ENCODE data around the gene IL9. TPM values are rescaled to one million over a fixed set of nuclear protein-coding genes. Genes with fewer than 3 reads are reported as not detected.

IL9 gene
- total RNA-seq, 1 experiment from 2014 or later: not detected

DNA sequence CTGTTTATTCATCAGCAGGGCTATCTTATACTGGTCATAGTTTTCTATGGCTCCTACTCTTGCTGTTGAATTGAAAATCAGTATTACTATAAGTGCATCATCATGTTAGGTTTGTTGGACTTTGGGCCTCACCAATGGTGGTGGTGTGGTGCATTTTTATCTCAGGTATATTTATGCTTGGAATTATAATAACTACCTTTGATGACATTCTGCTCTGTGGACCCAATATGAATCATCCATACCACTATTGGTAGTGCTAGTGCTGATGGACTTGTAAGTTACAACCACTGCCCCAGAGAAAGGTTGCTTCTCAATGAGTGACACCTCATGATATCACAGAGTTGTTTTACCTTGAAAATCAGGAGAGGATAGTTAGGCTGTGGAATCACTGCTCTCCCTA lies 28.0 kb downstream of the IL9 start:
- POLR2A ChIA-PET: no interaction called here
- ATAC-seq (no peak), DNase-seq (ENCODE audit: low read depth, low spot score) (no peak)
- Histone ChIP-seq H3K4me1 (ENCODE audit: control insufficient read depth, insufficient read depth, low read length) (no peaks in the 10 kb centered on the region), H3K36me3 (ENCODE audit: control insufficient read depth, insufficient read depth, low read length) (no peaks in the 10 kb centered on the region), H3K27ac (ENCODE audit: low read length) (no peak overlapping the region), H3K9me3 (ENCODE audit: control insufficient read depth, insufficient read depth, low read depth, low read length) (no peaks in the 10 kb centered on the region), H3K27me3 (ENCODE audit: control insufficient read depth, insufficient read depth, low read length) (peaks cover 8% of the 10 kb centered on the region), H3K4me3 (ENCODE audit: low read depth in 2 of 2, low read length in 2 of 2) (no peak overlapping the region)
- intact Hi-C loops (cut with micrococcal nuclease; ENCODE audit: unreplicated experiment) (no loop called here), in situ Hi-C loops (cut with HindIII; ENCODE audit: low pct_unique_long_range_greater_than_20kb, low sequenced_read_pairs) (no loop called here)
- no TSS peak for BruUV-seq (replicated peaks)
- TF ChIP-seq CTCF (IDR thresholded peaks at IDR 0.05) (no peak), SIN3A (IDR thresholded peaks at IDR 0.05; ENCODE audit: borderline replicate concordance, insufficient read depth, low read depth, low read length) (no peak), POLR2AphosphoS5 (IDR thresholded peaks at IDR 0.05; ENCODE audit: low read depth, low read length) (no peak), TCF7L2 (IDR thresholded peaks at IDR 0.05; ENCODE audit: low read depth, low read length) (no peak)
- TF ChIP-seq, protein P1, sequence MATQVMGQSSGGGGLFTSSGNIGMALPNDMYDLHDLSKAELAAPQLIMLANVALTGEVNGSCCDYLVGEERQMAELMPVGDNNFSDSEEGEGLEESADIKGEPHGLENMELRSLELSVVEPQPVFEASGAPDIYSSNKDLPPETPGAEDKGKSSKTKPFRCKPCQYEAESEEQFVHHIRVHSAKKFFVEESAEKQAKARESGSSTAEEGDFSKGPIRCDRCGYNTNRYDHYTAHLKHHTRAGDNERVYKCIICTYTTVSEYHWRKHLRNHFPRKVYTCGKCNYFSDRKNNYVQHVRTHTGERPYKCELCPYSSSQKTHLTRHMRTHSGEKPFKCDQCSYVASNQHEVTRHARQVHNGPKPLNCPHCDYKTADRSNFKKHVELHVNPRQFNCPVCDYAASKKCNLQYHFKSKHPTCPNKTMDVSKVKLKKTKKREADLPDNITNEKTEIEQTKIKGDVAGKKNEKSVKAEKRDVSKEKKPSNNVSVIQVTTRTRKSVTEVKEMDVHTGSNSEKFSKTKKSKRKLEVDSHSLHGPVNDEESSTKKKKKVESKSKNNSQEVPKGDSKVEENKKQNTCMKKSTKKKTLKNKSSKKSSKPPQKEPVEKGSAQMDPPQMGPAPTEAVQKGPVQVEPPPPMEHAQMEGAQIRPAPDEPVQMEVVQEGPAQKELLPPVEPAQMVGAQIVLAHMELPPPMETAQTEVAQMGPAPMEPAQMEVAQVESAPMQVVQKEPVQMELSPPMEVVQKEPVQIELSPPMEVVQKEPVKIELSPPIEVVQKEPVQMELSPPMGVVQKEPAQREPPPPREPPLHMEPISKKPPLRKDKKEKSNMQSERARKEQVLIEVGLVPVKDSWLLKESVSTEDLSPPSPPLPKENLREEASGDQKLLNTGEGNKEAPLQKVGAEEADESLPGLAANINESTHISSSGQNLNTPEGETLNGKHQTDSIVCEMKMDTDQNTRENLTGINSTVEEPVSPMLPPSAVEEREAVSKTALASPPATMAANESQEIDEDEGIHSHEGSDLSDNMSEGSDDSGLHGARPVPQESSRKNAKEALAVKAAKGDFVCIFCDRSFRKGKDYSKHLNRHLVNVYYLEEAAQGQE (IDR thresholded peaks at IDR 0.05; ENCODE audit: insufficient read depth in 1 of 2, low read depth in 2 of 2, low read length in 1 of 2): no peak
- CTCF ChIA-PET: no interaction called here

DNA sequence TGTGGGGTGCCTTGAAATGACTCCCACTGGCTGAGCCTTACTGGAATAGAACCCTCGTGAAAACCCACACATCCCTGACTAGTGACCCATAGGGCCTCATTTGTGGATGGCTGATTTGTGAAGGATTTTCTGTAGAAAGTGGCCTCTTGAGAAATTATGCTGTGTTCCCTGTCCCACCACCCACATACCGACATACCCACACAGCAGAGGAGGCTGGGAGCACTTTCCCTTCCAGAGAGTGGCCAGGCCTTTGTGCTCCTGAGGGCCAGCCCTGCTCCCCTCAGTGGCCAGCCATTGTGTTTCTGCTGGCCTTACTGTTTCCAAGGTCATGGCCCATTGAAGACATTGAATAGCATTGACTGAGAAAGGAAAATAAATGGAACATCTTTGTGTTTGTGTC lies 29.6 kb downstream of the IL9 start:
- H3K9me3 ChIP-seq (ENCODE audit: control insufficient read depth, insufficient read depth, low read depth, low read length): no peaks in the 10 kb centered on the region
- no TSS peak for BruUV-seq (replicated peaks)
- intact Hi-C loops (cut with micrococcal nuclease; ENCODE audit: unreplicated experiment): no loop called here
- in situ Hi-C loops (cut with HindIII; ENCODE audit: low pct_unique_long_range_greater_than_20kb, low sequenced_read_pairs): no loop called here
- ATAC-seq (no peak), DNase-seq (ENCODE audit: low read depth, low spot score) (no peak)
- CTCF ChIA-PET: no interaction called here
- H3K27ac ChIP-seq (ENCODE audit: low read length): no peak overlapping the region
- no peaks in the 10 kb centered on the region for H3K36me3 ChIP-seq (ENCODE audit: control insufficient read depth, insufficient read depth, low read length)
- H3K4me3 ChIP-seq (ENCODE audit: low read depth in 2 of 2, low read length in 2 of 2): no peak overlapping the region
- TF ChIP-seq CTCF (IDR thresholded peaks at IDR 0.05) (no peak), TCF7L2 (IDR thresholded peaks at IDR 0.05; ENCODE audit: low read depth, low read length) (no peak), POLR2AphosphoS5 (IDR thresholded peaks at IDR 0.05; ENCODE audit: low read depth, low read length) (no peak), SIN3A (IDR thresholded peaks at IDR 0.05; ENCODE audit: borderline replicate concordance, insufficient read depth, low read depth, low read length) (no peak)
- TF ChIP-seq, protein P1 (IDR thresholded peaks at IDR 0.05; ENCODE audit: insufficient read depth in 1 of 2, low read depth in 2 of 2, low read length in 1 of 2): no peak
- H3K27me3 ChIP-seq (ENCODE audit: control insufficient read depth, insufficient read depth, low read length): peaks cover 8% of the 10 kb centered on the region
- POLR2A ChIA-PET: no interaction called here
- H3K4me1 ChIP-seq (ENCODE audit: control insufficient read depth, insufficient read depth, low read length): no peaks in the 10 kb centered on the region

Measured in Panc1 (cell line).